DND-41 (cell line): ENCODE measurements around the gene KPNA1.

Experiments used
- CTCF ChIP-seq: IDR thresholded peaks from 2 replicates; pipeline ENCODE4 v1.5.1; 2012; ENCODE audit warnings: borderline replicate concordance, low read length, moderate library complexity, mild to moderate bottlenecking; ENCODE audit not compliant: poor library complexity, severe bottlenecking; ENCODE audit errors: extremely low read depth
- EZH2 ChIP-seq: IDR thresholded peaks from 3 replicates; pipeline ENCODE4 v1.6.1; 2012; ENCODE audit warnings: borderline replicate concordance, low read depth, mild to moderate bottlenecking, moderate library complexity, low read length, inconsistent platforms; ENCODE audit not compliant: severe bottlenecking

GRCh38 chr3:122515870-122516269, 1.1 kb upstream of the KPNA1 start:
- TF ChIP-seq CTCF (no peak), EZH2 (no peak)
